Raji (cell line): ENCODE results near the gene TNMD.

Experiments used
- POLR2A ChIP-seq: IDR thresholded peaks from 2 replicates; pipeline ENCODE4 v1.6.1; 2011; ENCODE audit warnings: low read depth, low read length, control low read depth; ENCODE audit not compliant: insufficient read depth

TNMD gene

GRCh38 chrX:100636321-100636991 is 51.7 kb downstream of the TNMD start, which contains the start of gene TSPAN6:
TSS of gene TSPAN6 (minus strand) at chrX:100636806. CDS start at chrX:100636694, 112 bp downstream.
- TF ChIP-seq POLR2A = no peak

- no peak for TF ChIP-seq POLR2A
These were observed 57.6 kb downstream of the TNMD start for GRCh38 chrX:100642290-100642689.

GRCh38 chrX:100643212-100643611 is 58.5 kb downstream of the TNMD start:
- TF ChIP-seq POLR2A = no peak

GRCh38 chrX:100643956-100644860 is 59.5 kb downstream of the TNMD start, which contains the start of gene SRPX2:
TSS of gene SRPX2 (plus strand) at chrX:100644199. CDS start at chrX:100646323, 2,124 bp downstream.
- no peak for TF ChIP-seq POLR2A

- TF ChIP-seq POLR2A = no peak
These were observed 60.4 kb downstream of the TNMD start for GRCh38 chrX:100645106-100645505.

- TF ChIP-seq POLR2A = no peak
These were observed 62.4 kb downstream of the TNMD start for GRCh38 chrX:100647095-100647494.

GRCh38 chrX:100647739-100648138 is 63.0 kb downstream of the TNMD start:
- no peak for TF ChIP-seq POLR2A

- TF ChIP-seq POLR2A = no peak
These were observed 64.0 kb downstream of the TNMD start for GRCh38 chrX:100648458-100649417.
